Activated CD4-positive, alpha-beta T cell treated with anti-CD3 and anti-CD28 coated beads, Interleukin-2, amount 10 ng/mL, durations not matched to agents 24 days and 14 days (primary cell): ENCODE data around the gene PLCD3. TPM values are rescaled to one million over a fixed set of nuclear protein-coding genes. Genes with fewer than 3 reads are reported as not detected.

Experiments used
- DNase-seq: peaks from one replicate; pipeline ENCODE4 v3.0.0; 2022
- H3K27ac Mint-ChIP-seq: one replicate; pipeline ENCODE4 v1.8.0; 2022; ENCODE audit warnings: mild to moderate bottlenecking, mixed read lengths
- H3K27me3 Mint-ChIP-seq: one replicate; pipeline ENCODE4 v1.8.0; 2022; ENCODE audit warnings: mixed read lengths
- H3K36me3 Mint-ChIP-seq: one replicate; pipeline ENCODE4 v1.8.0; 2022; ENCODE audit warnings: low read depth, mild to moderate bottlenecking, mixed read lengths
- H3K4me1 Mint-ChIP-seq: one replicate; pipeline ENCODE4 v1.8.0; 2021; ENCODE audit warnings: mixed read lengths
- H3K4me3 Mint-ChIP-seq: one replicate; pipeline ENCODE4 v1.8.0; 2022; ENCODE audit warnings: mild to moderate bottlenecking, moderate library complexity, mixed read lengths
- H3K9me3 Mint-ChIP-seq: one replicate; pipeline ENCODE4 v1.8.0; 2021; ENCODE audit warnings: mixed read lengths
- intact Hi-C: fragments of 100-400 bp; cut with micrococcal nuclease; formaldehyde crosslinking; loops from one replicate; pipeline ENCODE4 v1.15.1; 2023
- total RNA-seq: library from RNA; stranded (reverse); gene quantifications from 2 replicates; pipeline ENCODE4 v1.2.3, GENCODE V29; 2022

Gene PLCD3
- 4.9 and 5.8 TPM in 2 replicates for total RNA-seq

GRCh38 chr17:45132320-45132571 lies at the start of gene PLCD3:
Gene PLCD3 (minus strand): TSS chr17:45132515. CDS start chr17:45132410, 105 bp downstream.
- Mint-ChIP-seq H3K9me3 (no peaks in the 10 kb centered on the region), H3K27me3 (peaks cover 13% of the 10 kb centered on the region), H3K36me3 (no peaks in the 10 kb centered on the region), H3K4me3 (peak within 1 kb of the TSS; percentile 89), H3K4me1 (peaks cover 8% of the 10 kb centered on the region), H3K27ac (peak within 1 kb of the TSS; percentile 83)
- no peak for DNase-seq
- intact Hi-C loops: loop anchor here (1.0 to 2.0 kb wide), 2 partner anchors 113 to 353 kb away; no protein-coding TSS in a partner anchor

GRCh38 chr17:45177563-45177962 lies 45.2 kb upstream of the PLCD3 start:
- H3K27me3 Mint-ChIP-seq: peaks cover 2% of the 10 kb centered on the region
- no peak for DNase-seq
- no peak overlapping the region for H3K4me3 Mint-ChIP-seq
- H3K27ac Mint-ChIP-seq: no peak overlapping the region
- intact Hi-C loops: no loop called here
- H3K4me1 Mint-ChIP-seq: peaks cover 7% of the 10 kb centered on the region
- no peaks in the 10 kb centered on the region for H3K36me3 Mint-ChIP-seq
- H3K9me3 Mint-ChIP-seq: no peaks in the 10 kb centered on the region

DNA sequence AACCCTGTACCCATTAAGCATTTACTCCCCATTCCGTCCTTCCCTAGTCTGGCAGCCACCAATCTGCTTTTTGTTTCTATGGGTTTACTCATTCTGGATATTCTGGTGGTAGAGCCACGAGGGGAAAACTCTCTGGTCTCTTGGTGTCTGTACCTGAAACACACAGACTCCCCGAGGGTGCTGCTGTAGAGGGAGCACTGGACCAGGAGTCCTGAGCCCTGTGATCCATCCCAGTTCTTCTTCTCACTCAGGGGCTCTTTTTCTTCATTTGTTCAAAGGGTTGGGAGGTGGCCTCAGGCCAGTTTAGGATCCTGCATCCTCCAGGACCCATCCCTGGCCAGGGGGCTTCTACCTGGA lies 43.4 kb upstream of the PLCD3 start:
- H3K27ac Mint-ChIP-seq: no peak overlapping the region
- no peaks in the 10 kb centered on the region for H3K36me3 Mint-ChIP-seq
- H3K27me3 Mint-ChIP-seq: no peaks in the 10 kb centered on the region
- intact Hi-C loops: no loop called here
- H3K4me3 Mint-ChIP-seq: no peak overlapping the region
- H3K9me3 Mint-ChIP-seq: no peaks in the 10 kb centered on the region
- peaks cover 19% of the 10 kb centered on the region for H3K4me1 Mint-ChIP-seq
- DNase-seq: no peak

GRCh38 chr17:45172541-45173286 lies 40.4 kb upstream of the PLCD3 start:
- intact Hi-C loops: loop anchor here (1.0 to 2.0 kb wide), 2 partner anchors 24 to 38 kb away; partner anchors contain the start of genes ACBD4 and HEXIM1
- peak; percentile 84 for DNase-seq
- Mint-ChIP-seq H3K9me3 (no peaks in the 10 kb centered on the region), H3K4me1 (peaks cover 19% of the 10 kb centered on the region), H3K36me3 (no peaks in the 10 kb centered on the region), H3K4me3 (peak overlapping the region; percentile 84), H3K27me3 (no peaks in the 10 kb centered on the region), H3K27ac (peak overlapping the region; percentile 89)

- Mint-ChIP-seq H3K27me3 (no peaks in the 10 kb centered on the region), H3K27ac (peak overlapping the region; percentile 84), H3K9me3 (no peaks in the 10 kb centered on the region), H3K4me1 (peaks cover 19% of the 10 kb centered on the region), H3K36me3 (no peaks in the 10 kb centered on the region), H3K4me3 (peak overlapping the region; percentile 39)
- DNase-seq: no peak
- intact Hi-C loops: loop anchor here (1.0 to 2.0 kb wide), 2 partner anchors 24 to 37 kb away; partner anchors contain the start of genes ACBD4 and HEXIM1
Observed at GRCh38 chr17:45172232-45172540, 39.9 kb upstream of the PLCD3 start.

GRCh38 chr17:45171338-45172231 lies 39.3 kb upstream of the PLCD3 start:
- H3K4me3 Mint-ChIP-seq: peak overlapping the region; percentile 39
- no peaks in the 10 kb centered on the region for H3K9me3 Mint-ChIP-seq
- H3K27ac Mint-ChIP-seq: peak overlapping the region; percentile 84
- no peaks in the 10 kb centered on the region for H3K36me3 Mint-ChIP-seq
- peaks cover 19% of the 10 kb centered on the region for H3K4me1 Mint-ChIP-seq
- H3K27me3 Mint-ChIP-seq: no peaks in the 10 kb centered on the region
- intact Hi-C loops: loop anchor here (1.0 to 2.0 kb wide), 2 partner anchors 23 to 37 kb away; partner anchors contain the start of genes ACBD4 and HEXIM1
- DNase-seq: no peak

DNA sequence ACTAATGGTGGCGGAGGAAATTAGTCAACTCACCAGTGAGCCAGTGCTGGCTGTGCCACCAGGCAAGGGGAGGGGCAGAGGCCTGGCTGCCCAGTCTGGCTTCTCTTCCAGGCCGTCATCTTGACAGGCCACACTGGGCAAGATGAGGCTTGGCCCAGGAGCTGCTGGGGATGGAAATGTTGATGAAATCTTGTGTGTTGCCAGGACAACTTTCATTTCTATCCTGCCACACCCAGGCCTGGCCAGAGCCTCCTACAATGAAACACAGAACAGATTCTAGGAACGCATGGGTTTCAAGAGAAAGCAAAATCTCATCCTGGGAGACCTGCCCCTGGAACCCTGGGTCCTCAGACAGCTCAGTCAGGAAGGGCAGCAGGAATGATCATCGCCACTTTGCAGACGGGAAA lies 38.6 kb upstream of the PLCD3 start:
- peak overlapping the region; percentile 72 for H3K27ac Mint-ChIP-seq
- H3K4me1 Mint-ChIP-seq: peaks cover 19% of the 10 kb centered on the region
- H3K4me3 Mint-ChIP-seq: no peak overlapping the region
- H3K9me3 Mint-ChIP-seq: no peaks in the 10 kb centered on the region
- H3K36me3 Mint-ChIP-seq: no peaks in the 10 kb centered on the region
- intact Hi-C loops: no loop called here
- no peak for DNase-seq
- no peaks in the 10 kb centered on the region for H3K27me3 Mint-ChIP-seq

DNA sequence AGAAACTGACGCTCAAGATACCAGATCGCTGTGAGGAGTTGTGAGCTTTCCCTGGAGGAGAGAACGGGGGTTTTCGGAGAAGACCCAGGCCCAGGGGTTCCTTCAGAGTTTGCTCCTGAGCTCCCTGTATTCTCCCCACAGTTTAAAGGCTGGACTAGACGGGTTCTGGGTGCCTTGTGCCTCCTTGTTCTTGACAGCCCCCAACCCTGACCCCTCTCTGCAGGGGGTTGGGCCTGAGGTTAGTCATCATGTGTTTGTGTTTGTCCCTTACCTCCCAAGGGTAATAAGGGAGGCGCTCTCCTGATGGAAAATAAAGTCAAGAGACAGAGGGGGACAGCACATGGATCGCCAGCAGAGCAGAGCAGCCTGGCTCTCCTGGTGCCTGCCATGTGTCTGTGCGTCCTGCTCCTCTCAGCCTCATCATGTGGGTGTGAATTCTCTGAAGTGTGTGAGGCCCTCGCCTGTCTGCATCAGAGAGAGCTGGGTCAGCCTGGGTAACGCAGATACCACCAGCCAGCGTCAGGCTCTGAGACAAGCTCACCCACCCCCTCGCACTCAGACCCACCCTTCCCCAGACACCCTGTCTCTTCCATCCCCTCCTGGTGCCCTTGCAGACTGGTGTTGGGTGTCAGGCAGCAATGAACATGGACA lies 38.1 kb upstream of the PLCD3 start:
- intact Hi-C loops: no loop called here
- no peaks in the 10 kb centered on the region for H3K36me3 Mint-ChIP-seq
- no peak overlapping the region for H3K4me3 Mint-ChIP-seq
- no peaks in the 10 kb centered on the region for H3K27me3 Mint-ChIP-seq
- no peak for DNase-seq
- no peaks in the 10 kb centered on the region for H3K9me3 Mint-ChIP-seq
- peak overlapping the region; percentile 72 for H3K27ac Mint-ChIP-seq
- peaks cover 18% of the 10 kb centered on the region for H3K4me1 Mint-ChIP-seq

DNA sequence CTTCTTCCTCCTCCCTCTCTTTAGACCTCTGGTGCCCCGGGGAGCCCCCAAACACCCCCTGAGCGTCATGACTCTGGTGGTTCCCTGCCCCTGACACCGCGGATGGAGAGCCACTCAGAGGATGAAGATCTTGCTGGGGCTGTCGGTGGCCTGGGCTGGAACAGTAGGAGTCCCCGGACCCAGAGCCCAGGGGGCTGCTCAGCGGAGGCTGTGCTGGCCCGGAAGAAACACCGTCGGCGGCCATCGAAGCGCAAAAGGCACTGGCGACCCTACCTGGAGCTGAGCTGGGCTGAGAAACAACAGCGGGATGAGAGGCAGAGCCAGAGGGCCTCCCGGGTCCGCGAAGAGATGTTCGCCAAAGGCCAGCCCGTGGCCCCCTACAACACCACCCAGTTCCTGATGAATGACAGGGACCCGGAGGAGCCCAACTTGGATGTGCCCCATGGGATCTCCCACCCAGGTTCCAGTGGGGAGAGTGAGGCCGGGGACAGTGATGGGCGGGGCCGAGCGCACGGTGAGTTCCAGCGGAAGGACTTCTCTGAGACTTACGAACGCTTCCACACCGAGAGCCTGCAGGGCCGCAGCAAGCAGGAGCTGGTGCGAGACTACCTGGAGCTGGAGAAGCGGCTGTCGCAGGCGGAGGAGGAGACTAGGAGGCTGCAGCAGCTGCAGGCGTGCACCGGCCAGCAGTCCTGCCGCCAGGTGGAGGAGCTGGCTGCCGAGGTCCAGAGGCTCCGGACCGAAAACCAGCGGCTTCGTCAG lies 36.9 kb upstream of the PLCD3 start:
- H3K9me3 Mint-ChIP-seq: no peaks in the 10 kb centered on the region

GRCh38 chr17:45164734-45165269 lies 32.5 kb upstream of the PLCD3 start:
- DNase-seq: no peak
- Mint-ChIP-seq H3K27me3 (no peaks in the 10 kb centered on the region), H3K9me3 (no peaks in the 10 kb centered on the region), H3K4me1 (peaks cover 21% of the 10 kb centered on the region), H3K36me3 (peaks cover 12% of the 10 kb centered on the region), H3K27ac (no peak overlapping the region), H3K4me3 (no peak overlapping the region)
- intact Hi-C loops: no loop called here

More for the DNA sequence above, 36.9 kb upstream of the PLCD3 start:
- no peaks in the 10 kb centered on the region for H3K27me3 Mint-ChIP-seq
- no peak overlapping the region for H3K4me3 Mint-ChIP-seq
- peaks cover 5% of the 10 kb centered on the region for H3K36me3 Mint-ChIP-seq
- H3K4me1 Mint-ChIP-seq: peaks cover 25% of the 10 kb centered on the region
- no peak for DNase-seq
- H3K27ac Mint-ChIP-seq: no peak overlapping the region
- intact Hi-C loops: no loop called here

- intact Hi-C loops: no loop called here
- no peaks in the 10 kb centered on the region for H3K9me3 Mint-ChIP-seq
- H3K4me1 Mint-ChIP-seq: peaks cover 36% of the 10 kb centered on the region
- H3K27me3 Mint-ChIP-seq: no peaks in the 10 kb centered on the region
- peaks cover 29% of the 10 kb centered on the region for H3K36me3 Mint-ChIP-seq
- DNase-seq: no peak
- H3K4me3 Mint-ChIP-seq: peak overlapping the region; percentile 99
- H3K27ac Mint-ChIP-seq: peak overlapping the region; percentile 98
Observed at GRCh38 chr17:45162025-45162687, 29.8 kb upstream of the PLCD3 start.

DNA sequence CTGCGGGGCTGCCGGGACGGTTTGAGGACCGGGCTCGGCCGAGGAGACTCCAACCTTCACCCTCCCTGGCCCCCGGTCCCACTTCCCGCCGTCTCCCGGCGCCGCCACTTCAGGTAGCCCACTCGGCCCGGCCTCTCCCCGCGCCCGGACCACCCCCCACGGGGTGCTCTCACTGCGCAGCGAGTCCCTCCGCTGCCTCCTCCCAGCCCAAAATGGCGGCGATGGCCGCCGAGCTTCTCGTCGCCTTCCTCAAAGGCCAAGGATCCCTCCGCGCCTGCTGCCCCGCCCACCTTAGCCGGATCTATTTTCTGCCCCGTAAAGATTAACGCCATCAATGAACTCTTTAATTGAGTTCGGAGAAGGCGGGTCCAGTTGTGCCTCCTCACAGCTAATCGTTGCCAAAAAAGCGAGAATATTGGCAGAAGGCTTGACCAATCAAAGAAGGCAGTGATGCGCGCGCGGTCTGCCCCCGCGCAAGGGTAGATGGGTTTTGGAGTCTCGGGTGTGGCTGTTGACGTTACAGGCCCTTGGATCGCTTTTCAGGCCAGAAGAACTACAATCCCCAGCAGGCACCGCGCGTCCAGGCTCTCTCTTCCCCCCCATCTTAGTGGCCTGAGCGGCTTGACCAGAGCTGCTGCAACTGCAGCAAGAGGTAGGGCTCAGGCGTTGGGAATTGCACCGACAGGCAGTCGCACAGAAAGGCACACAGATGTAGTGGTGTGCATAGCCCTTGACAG lies 29.1 kb upstream of the PLCD3 start, which contains the start of gene HEXIM2:
HEXIM2 (plus strand) TSS at position 588 of the 737 bp plus-strand sequence. CDS start 919 bp downstream, outside the sequence.
- H3K4me1 Mint-ChIP-seq: peaks cover 36% of the 10 kb centered on the region
- H3K27ac Mint-ChIP-seq: peak within 1 kb of the TSS; percentile 98
- H3K9me3 Mint-ChIP-seq: no peaks in the 10 kb centered on the region
- H3K27me3 Mint-ChIP-seq: no peaks in the 10 kb centered on the region
- H3K4me3 Mint-ChIP-seq: peak within 1 kb of the TSS; percentile 99
- H3K36me3 Mint-ChIP-seq: peaks cover 29% of the 10 kb centered on the region
- DNase-seq: peak; percentile 100
- intact Hi-C loops: loop anchor here (1.0 to 2.0 kb wide), 4 partner anchors 13 to 145 kb away; partner anchors contain the start of genes ACBD4 and HEXIM1
